ENCODE results near the gene NDUFS7. TPM values are rescaled to one million over a fixed set of nuclear protein-coding genes. Genes with fewer than 3 reads are reported as not detected.

NDUFS7 gene
- total RNA-seq, 2 experiments from 2014 or later: 98.7 to 101 TPM

DNA sequence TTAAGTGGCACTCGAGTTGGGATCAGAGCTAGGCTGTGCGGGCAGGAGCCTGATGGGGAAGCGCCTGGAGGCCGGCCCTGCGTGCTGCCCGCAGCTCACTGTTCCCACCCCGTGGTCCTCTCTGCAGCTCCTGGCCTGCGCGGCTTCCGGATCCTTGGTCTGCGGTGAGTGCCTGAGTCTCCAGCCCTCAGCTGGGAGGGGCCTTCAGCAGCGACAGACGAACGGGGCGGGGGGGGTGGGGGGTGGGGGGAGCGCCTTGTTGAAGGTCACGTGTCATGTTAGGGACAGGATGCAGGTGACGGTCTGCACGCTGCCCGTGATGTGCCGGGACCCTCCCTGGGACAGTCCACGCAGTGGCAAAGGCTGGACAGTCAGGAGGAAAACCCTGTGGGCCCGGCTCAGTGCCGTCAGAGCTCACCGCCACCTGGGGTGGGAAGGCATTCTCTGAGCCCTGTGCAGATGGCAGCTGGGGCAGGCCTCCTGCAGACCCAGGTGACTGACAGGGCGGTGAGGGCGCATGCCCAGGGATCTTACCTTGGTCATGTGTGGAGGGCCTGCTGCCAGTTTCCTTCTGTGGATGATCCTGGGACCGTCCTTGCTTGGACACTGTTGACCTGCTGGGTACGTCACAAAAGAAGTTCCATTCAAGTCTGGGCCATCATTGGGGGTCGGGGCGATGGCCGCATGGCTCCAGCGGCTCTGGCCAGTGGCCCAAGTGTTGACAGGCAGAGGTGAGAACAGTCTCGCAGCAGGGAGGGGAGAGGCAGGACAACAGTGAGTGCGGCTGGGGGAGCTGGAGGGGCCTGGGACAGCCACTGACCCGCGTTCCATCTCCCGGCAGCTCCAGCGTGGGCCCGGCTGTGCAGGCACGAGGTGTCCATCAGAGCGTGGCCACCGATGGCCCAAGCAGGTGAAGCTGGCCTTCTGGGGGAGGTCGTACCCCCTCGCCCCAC, 4.3 kb downstream of the NDUFS7 start:
- DNase-seq: no peak
- H3K36me3 Mint-ChIP-seq: peaks cover 22% of the 10 kb centered on the region
- H3K27ac Mint-ChIP-seq: no peak overlapping the region
- peaks cover 10% of the 10 kb centered on the region for H3K4me1 Mint-ChIP-seq
- H3K27me3 Mint-ChIP-seq: peaks cover 7% of the 10 kb centered on the region
- peaks cover 2% of the 10 kb centered on the region for H3K9me3 Mint-ChIP-seq
- H3K4me3 Mint-ChIP-seq: no peak overlapping the region

DNA sequence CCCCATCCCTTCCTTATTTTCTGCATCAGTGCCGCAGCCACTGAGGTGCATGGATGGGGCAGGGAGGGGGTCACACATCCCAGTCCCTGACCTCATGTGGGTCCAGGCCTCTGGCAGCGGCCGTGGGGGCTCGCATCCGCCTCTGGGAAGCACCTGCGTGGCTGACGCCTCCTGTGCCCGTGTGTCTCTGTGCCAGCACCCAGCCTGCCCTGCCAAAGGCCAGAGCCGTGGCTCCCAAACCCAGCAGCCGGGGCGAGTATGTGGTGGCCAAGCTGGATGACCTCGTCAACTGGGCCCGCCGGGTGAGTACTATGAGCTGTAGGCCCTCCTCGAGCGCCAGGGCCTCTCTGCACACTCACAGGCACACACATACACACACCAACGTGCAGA, 4.9 kb downstream of the NDUFS7 start:
- Mint-ChIP-seq H3K4me1 (peaks cover 3% of the 10 kb centered on the region), H3K27ac (no peak overlapping the region), H3K4me3 (no peak overlapping the region), H3K36me3 (peaks cover 17% of the 10 kb centered on the region), H3K9me3 (no peaks in the 10 kb centered on the region), H3K27me3 (peaks cover under 1% of the 10 kb centered on the region)
- no peak for DNase-seq

DNA sequence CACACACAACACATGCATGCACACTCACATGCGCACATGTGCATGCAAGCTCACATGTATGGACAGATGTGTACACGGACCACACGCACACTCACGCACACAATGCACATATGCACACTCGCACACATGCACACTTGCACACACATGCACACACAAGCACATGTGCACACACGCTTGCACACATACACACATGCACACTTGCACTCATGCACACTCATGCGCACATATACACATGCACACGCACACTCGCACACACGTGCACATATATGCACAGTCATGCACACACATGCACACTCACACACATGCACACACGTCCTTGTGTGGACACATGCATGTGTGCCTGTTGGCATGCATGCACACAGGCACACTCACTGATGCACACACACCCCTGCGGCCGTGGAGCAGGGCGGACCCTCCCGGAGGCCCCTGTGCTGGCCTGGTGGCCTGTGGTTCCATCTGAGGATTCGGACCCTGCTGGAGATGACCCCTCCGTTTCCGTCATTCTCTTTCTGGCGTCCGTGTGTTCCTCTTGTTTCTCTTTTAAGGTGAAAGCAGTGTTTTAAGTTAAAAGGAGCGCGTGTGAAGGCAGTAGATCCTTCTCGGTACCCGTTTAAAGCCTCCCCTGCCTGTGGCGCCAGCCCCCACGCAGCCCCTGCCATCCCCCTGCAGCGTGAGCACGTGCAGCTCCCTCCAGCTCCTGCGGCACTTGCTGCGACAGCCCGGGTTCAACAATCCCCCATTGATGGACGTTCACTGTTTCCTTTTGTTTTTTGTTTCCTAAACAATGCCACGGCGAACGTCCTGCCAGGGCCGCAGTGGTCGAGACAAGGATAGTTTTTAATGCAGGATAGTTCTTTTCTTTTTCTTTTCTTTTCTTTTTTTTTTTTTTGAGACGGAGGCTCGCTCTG, 5.6 kb downstream of the NDUFS7 start:
- DNase-seq: no peak
- H3K27me3 Mint-ChIP-seq: no peaks in the 10 kb centered on the region
- H3K9me3 Mint-ChIP-seq: no peaks in the 10 kb centered on the region
- no peak overlapping the region for H3K4me3 Mint-ChIP-seq
- H3K27ac Mint-ChIP-seq: no peak overlapping the region
- peaks cover 3% of the 10 kb centered on the region for H3K4me1 Mint-ChIP-seq
- peaks cover 16% of the 10 kb centered on the region for H3K36me3 Mint-ChIP-seq

DNA sequence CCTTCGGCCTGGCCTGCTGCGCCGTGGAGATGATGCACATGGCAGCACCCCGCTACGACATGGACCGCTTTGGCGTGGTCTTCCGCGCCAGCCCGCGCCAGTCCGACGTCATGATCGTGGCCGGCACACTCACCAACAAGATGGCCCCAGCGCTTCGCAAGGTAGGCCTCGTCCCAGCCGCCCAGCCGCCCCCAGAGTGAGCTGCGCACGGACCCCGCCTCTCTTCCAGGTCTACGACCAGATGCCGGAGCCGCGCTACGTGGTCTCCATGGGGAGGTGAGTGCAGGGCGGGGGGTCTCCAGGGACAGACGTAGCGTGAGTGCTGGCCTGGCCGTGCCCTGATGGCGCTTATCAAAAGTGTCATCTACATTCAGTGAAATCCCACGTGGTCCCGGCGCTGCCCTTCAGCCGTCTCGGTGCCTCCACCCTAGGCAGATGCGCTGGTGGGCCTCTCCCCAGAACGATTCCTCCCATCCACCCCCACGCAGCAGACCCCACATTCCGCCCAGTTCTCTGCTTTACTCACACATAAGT, 7.2 kb downstream of the NDUFS7 start:
- DNase-seq: no peak
- Mint-ChIP-seq H3K4me3 (no peak overlapping the region), H3K27ac (no peak overlapping the region), H3K4me1 (no peaks in the 10 kb centered on the region), H3K27me3 (no peaks in the 10 kb centered on the region), H3K36me3 (peaks cover 18% of the 10 kb centered on the region), H3K9me3 (no peaks in the 10 kb centered on the region)

DNA sequence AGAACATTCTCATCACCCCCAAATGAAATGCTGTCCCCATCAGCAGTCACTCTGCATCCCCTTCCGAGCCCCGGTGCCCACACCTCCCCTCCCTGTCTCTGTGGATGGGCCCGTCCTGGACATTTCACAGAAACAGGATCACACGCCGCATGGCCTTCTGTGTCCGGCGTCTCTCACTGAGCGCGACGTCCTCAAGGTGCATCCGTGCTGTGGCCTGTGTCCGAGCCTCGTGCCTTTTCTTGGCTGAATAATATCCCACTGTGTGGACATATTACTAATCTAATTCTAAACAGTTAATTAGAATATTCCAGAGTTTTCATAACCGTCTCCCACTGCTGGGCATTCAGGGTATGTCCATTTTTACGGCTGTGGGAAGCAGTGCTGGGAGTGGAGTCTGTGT, 8.7 kb downstream of the NDUFS7 start:
- DNase-seq: no peak
- no peaks in the 10 kb centered on the region for H3K27me3 Mint-ChIP-seq

DNA sequence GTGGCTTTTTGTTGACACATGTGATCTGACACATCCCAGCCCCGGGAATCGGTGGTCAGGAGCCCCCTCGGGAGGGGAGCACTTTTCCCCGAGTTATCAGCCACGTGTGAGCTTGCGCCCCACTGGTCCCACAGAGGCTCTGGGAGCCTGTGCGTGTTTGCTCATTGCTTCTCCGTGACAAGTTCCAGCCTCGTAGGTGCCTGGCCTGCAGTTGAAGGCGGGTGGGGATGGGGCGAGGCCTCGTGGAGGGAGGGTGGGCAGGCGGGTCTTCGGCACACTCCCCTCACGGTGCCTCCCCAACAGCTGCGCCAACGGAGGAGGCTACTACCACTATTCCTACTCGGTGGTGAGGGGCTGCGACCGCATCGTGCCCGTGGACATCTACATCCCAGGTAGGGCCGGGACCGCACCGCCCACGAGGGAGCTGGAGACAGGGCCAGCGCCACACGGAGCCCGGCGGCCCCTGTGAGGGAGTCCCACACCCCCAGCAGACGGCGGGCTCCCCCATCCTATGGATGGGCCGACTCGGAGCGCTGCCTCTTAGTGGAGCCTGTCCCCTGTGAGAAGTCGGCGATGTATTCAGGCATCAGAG, 9.3 kb downstream of the NDUFS7 start:
- DNase-seq: no peak
- Mint-ChIP-seq H3K4me1 (peaks cover 3% of the 10 kb centered on the region), H3K27me3 (no peaks in the 10 kb centered on the region), H3K4me3 (no peak overlapping the region), H3K36me3 (peaks cover 18% of the 10 kb centered on the region), H3K9me3 (no peaks in the 10 kb centered on the region), H3K27ac (no peak overlapping the region)

More for the DNA sequence above, 8.7 kb downstream of the NDUFS7 start:
- Mint-ChIP-seq H3K4me1 (peaks cover 3% of the 10 kb centered on the region), H3K27ac (no peak overlapping the region), H3K9me3 (no peaks in the 10 kb centered on the region), H3K36me3 (peaks cover 18% of the 10 kb centered on the region), H3K4me3 (no peak overlapping the region)

DNA sequence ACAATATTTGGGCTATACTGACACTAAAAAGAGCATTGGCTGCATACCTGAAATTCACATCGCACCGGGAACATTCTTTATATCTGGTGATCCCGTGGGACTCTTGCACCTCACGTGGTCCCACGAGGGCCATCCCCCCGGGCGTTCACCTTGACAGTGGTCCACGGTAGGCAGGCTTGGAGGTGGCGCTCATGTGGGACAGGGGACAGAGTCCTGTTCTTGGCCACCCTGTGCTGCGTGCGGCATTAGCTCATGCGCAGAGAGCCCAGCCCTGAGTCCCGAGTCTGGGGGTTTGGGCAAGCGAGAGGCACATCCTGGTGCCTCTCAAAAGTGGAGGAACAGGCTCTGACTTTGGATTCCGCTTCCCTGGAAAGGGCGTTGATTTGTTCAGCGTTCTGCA, 10.1 kb downstream of the NDUFS7 start:
- Mint-ChIP-seq H3K36me3 (peaks cover 16% of the 10 kb centered on the region), H3K4me1 (peaks cover 3% of the 10 kb centered on the region), H3K9me3 (no peaks in the 10 kb centered on the region), H3K4me3 (no peak overlapping the region), H3K27me3 (no peaks in the 10 kb centered on the region), H3K27ac (no peak overlapping the region)
- no peak for DNase-seq

DNA sequence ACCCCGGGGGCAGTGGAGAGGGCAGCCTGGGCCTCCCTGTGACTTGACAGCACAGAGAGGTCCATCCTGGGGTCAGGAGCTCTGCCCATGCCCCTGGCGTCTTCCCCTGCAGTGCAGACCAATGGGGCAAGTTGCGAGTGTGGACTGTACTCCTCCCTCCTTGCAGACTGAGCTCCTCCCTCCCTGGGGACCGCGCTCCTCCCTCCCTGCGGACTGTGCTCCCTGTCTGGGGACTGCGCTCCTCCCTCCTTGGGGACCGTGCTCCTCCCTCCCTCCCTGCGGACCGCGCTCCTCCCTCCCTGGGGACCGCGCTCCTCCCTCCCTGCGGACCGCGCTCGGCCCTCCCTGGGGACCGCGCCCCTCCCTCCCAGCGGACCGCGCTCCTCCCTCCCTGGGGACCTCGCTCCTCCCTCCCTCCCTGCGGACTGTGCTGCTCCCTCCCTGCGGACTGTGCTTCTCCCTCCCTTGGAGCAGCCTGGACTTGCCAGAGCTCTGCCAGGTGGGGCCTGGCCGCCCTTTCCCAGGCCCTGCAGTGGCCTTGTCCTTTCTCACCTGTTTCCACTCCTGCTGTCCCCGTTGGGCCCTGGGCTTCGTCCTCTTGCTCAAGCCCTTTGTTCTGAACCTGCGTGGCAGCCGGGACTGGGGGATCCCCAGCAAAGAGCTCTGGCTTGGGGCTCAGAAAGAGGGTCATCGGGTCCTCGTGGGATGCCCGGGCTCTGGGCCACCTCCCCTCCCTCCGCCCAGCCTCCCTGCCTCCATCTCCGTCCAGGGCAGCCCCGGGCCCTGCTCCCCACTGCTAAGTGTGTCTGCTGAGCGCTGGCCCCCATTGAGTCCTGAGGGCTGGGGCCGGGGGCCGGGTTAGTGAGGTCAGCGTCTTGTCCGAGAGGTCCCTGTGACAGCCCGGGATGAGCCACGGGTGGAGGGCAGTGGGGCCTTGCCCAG, 10.8 kb downstream of the NDUFS7 start:
- H3K4me1 Mint-ChIP-seq: peaks cover 3% of the 10 kb centered on the region
- no peak for DNase-seq
- peaks cover 11% of the 10 kb centered on the region for H3K36me3 Mint-ChIP-seq
- H3K27me3 Mint-ChIP-seq: no peaks in the 10 kb centered on the region
- H3K27ac Mint-ChIP-seq: no peak overlapping the region
- no peaks in the 10 kb centered on the region for H3K9me3 Mint-ChIP-seq
- no peak overlapping the region for H3K4me3 Mint-ChIP-seq

DNA sequence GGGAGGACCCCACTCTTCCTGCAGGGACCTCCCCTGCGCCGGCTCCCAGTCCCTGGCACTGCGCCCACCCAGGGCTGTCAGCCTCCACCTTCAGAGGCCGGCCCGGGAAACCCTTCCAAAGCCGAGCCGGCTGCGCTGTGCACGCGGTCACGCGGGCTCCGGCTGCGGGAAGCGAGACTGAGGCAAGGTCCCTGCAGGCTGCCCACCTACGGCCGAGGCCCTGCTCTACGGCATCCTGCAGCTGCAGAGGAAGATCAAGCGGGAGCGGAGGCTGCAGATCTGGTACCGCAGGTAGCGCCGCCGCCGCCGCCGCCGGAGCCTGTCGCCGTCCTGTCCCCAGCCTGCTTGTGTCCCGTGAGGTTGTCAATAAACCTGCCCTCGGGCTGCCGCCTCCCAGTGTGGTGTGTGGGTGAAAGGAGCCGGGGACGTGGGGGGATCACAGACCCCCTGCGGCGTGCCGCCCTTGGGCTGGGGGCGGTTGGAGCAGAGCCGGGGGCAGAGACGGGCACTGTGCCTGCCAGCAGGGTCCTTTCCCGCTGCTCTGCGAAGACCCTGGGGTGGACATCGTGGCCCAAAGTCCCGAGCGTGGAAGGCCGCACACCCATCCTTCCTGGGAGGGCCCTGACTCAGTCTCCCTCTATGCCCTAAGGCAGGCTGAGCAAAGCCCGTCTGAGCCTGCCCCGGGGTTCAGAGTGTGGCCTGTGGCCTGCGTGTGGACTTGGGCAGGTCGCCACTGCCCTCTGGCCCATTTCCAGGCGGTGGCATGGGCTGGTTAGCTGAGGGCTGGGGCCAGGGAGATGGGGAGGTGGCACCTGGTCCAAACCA, 11.7 kb downstream of the NDUFS7 start:
- H3K4me3 Mint-ChIP-seq: no peak overlapping the region
- peaks cover 8% of the 10 kb centered on the region for H3K36me3 Mint-ChIP-seq
- peaks cover 3% of the 10 kb centered on the region for H3K4me1 Mint-ChIP-seq
- H3K27me3 Mint-ChIP-seq: no peaks in the 10 kb centered on the region
- no peaks in the 10 kb centered on the region for H3K9me3 Mint-ChIP-seq
- DNase-seq: no peak
- H3K27ac Mint-ChIP-seq: no peak overlapping the region

DNA sequence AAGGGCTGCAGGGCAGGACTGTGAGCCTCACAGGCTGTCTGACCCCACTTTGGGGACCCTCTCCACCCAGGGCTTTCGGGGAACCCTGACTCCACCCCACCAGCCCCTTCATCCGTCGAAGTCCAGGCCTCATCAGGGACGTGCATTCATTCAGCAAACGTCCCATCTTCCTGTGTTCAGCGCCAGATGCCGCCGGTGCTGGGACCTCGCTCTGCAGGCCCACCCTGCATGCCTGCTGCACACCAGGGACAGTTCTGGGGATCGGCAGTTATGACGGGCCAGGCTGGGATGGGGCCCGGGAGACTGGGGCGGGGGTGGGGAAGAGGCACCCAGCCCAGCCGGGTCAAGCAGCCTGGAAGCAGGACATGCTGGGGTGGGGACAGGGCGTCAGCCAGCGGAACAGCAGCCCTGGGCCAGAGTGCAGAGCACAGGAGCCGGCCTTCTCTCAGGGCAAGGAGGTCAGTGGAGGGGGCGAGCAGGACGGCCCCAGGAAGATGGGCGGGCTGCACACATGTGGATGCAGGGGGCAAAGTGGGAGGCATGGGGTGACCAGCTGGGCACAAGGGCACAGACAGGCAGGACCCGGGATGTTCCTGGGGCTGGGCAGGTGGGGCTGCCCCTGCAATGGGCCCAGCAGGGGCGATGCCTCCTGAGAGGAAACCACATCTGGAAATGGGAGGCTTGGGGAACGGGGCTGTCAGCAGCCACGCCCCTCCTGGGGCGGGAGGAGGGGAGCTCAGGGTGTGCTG, 12.5 kb downstream of the NDUFS7 start:
- DNase-seq: no peak
- Mint-ChIP-seq H3K4me3 (no peak overlapping the region), H3K36me3 (peaks cover 7% of the 10 kb centered on the region), H3K27ac (no peak overlapping the region), H3K27me3 (no peaks in the 10 kb centered on the region), H3K4me1 (peaks cover 5% of the 10 kb centered on the region), H3K9me3 (no peaks in the 10 kb centered on the region)

DNA sequence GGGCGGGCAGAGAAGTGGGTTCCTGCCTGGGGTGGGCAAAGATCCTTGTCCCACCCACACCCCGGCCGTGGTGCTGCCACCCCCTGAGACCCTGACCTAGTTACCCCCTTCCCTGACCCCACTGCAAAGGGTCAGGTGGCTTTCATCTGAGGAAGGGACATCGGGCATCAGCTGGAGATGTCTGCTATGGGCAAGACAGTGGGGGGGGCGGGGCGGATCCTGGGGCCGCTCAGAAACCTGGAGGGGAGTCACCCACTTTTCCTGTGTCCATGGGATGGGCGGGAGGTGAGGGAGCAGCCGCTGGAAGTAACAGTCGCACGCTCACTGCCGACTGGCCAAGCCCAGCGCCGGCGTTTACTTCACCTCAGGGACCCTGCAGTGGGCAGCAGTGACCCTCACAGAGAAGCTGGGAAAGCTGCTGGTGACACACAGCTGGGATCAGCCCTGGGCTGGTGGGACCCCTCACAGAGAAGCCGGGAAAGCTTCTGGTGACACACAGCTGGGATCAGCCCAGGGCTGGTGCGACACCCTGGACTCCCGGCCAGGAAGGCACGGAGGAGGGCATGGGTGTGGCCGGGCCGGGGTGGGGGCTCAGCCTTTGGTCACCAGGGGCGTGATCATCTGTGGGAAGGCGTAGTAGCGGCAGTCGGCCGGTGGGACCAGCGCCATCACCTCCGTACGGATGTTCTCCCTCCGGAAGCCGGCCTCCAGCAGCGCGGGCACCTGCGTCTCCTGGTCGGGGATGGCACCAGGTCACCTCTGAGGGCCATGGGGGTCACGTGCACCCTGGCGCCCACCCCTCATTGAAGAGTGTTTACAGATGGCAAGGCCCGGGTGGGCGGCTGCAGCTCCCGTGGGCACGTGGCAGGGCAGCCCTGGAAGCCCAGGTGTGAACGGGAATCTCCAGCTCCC, 13.3 kb downstream of the NDUFS7 start:
- Mint-ChIP-seq H3K27ac (no peak overlapping the region), H3K36me3 (peaks cover 6% of the 10 kb centered on the region), H3K4me1 (peaks cover 5% of the 10 kb centered on the region), H3K27me3 (no peaks in the 10 kb centered on the region), H3K9me3 (no peaks in the 10 kb centered on the region), H3K4me3 (no peak overlapping the region)
- DNase-seq: no peak

DNA sequence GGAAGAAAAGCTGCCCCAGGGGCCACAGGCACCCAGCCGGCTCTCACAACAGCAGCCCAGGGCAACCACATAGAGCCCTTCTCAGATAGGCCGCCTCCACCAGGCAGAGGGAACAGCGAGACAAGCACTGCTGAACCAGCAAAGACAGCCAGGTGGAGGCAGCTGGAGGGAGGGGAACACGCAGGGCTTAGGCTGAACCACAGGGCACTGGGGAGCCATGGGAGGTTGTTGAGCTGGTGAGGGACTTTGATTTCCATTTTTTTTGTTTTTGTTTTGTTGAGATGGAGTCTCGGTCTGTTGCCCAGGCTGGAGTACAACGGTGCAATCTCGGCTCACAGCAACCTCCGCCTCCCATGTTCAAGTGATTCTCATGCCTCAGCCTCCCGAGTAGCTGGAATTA, 14.1 kb downstream of the NDUFS7 start:
- DNase-seq: no peak
- Mint-ChIP-seq H3K9me3 (no peaks in the 10 kb centered on the region), H3K36me3 (peaks cover 6% of the 10 kb centered on the region), H3K27me3 (peaks cover 6% of the 10 kb centered on the region), H3K4me1 (peaks cover 10% of the 10 kb centered on the region), H3K27ac (no peak overlapping the region), H3K4me3 (no peak overlapping the region)

All from activated naive CD8-positive, alpha-beta T cell treated with anti-CD3 and anti-CD28 coated beads for 36 hours (primary cell).